Dermis blood vessel endothelial cell (primary cell): ENCODE results near the gene SYNPO. TPM values are rescaled to one million over a fixed set of nuclear protein-coding genes. Genes with fewer than 3 reads are reported as not detected.

Source experiments
- DNase-seq: peaks from one replicate; pipeline ENCODE4 v3.0.0; 2010
- total RNA-seq: library from RNA; depleted of rRNA; stranded (reverse); fragments of >200 nt; gene quantifications from 2 replicates; pipeline ENCODE4 v1.2.3, GENCODE V29; 2014

Gene SYNPO
- total RNA-seq, 1 donor from 2014 or later = 14.6 TPM

GRCh38 chr5:150700594-150701377, 60.3 kb downstream of the SYNPO start, which contains the start of gene RBM22:
TSS of gene RBM22 (minus strand) at chr5:150701062. CDS start at chr5:150700985, 77 bp downstream.
- DNase-seq = peak; percentile 93

GRCh38 chr5:150703762-150704161, 63.3 kb downstream of the SYNPO start:
- DNase-seq = no peak

GRCh38 chr5:150706776-150707390, 66.4 kb downstream of the SYNPO start:
- peak; percentile 81 for DNase-seq

Other genes starting within 250 kb of the SYNPO start
- 2.8 and 4.8 TPM in 2 replicates for gene CD74, start 227.8 kb upstream of the SYNPO start, total RNA-seq
- gene RPS14, start 190.9 kb upstream of the SYNPO start, total RNA-seq = 1,615 and 3,652 TPM in 2 replicates
- gene NDST1, start 132.5 kb upstream of the SYNPO start, total RNA-seq = 68.1 and 99.5 TPM in 2 replicates
- 0.17 and 0.37 TPM in 2 replicates for gene MYOZ3, start 20.6 kb downstream of the SYNPO start, total RNA-seq
- 31.3 and 35.9 TPM in 2 replicates for gene RBM22, start 60.4 kb downstream of the SYNPO start, total RNA-seq
- gene DCTN4, start 118.4 kb downstream of the SYNPO start, total RNA-seq = 33.7 and 48.0 TPM in 2 replicates
- 3.5 and 4.1 TPM in 2 replicates for gene SMIM3, start 138.1 kb downstream of the SYNPO start, total RNA-seq
- not detected in 2 replicates for gene IRGM, start 205.9 kb downstream of the SYNPO start, total RNA-seq